OCI-LY7 (cell line): Measurements from ENCODE around the gene PPP2R5C. TPM values are rescaled to one million over a fixed set of nuclear protein-coding genes. Genes with fewer than 3 reads are reported as not detected.

Source experiments
- BruUV-seq: library from RNA; stranded (reverse); fragments of 400-500 nt; replicated peaks from 2 replicates; lab custom pipeline; 2021; lab: Mats Ljungman, UMichigan
- CTCF ChIA-PET: fragments of 300-600 bp; sonication (Branson Sonifier 250); formaldehyde crosslinking; loops from one replicate; lab custom pipeline; 2022; ENCODE audit warnings: antibody characterized with exemption; ENCODE audit not compliant: unreplicated experiment; lab: Charles Lee
- POLR2A ChIA-PET: fragments of 300-600 bp; sonication (Branson Sonifier 250); formaldehyde crosslinking; loops from one replicate; lab custom pipeline; 2022; ENCODE audit warnings: antibody characterized with exemption; lab: Charles Lee
- DNase-seq: peaks from one replicate; pipeline ENCODE4 v3.0.0-alpha.2; 2015; ENCODE audit warnings: low spot score
- H2AFZ ChIP-seq: fragments of 200-600 bp; sonication (generic), shearing (Covaris generic); 2 replicates; pipeline ENCODE4 v1.6.1; 2014; ENCODE audit warnings: mild to moderate bottlenecking, antibody characterized with exemption, low read length, moderate library complexity
- H3K27ac ChIP-seq: fragments of 200-600 bp; sonication (generic); 2 replicates; pipeline ENCODE4 v1.5.1; 2014; ENCODE audit warnings: mixed run types, low read depth, mild to moderate bottlenecking, moderate library complexity, low read length, inconsistent platforms; ENCODE audit not compliant: poor library complexity, severe bottlenecking
- H3K36me3 ChIP-seq: fragments of 200-600 bp; sonication (generic); 2 replicates; pipeline ENCODE4 v1.6.1; 2014; ENCODE audit warnings: mild to moderate bottlenecking, antibody characterized with exemption, low read length, moderate library complexity, mixed read lengths; ENCODE audit not compliant: insufficient read depth
- H3K4me1 ChIP-seq: fragments of 200-600 bp; sonication (generic); 2 replicates; pipeline ENCODE4 v1.5.1; 2014; ENCODE audit warnings: mild to moderate bottlenecking, low read length; ENCODE audit not compliant: insufficient read depth, poor library complexity, severe bottlenecking
- H3K4me2 ChIP-seq: fragments of 200-600 bp; sonication (generic); 2 replicates; pipeline ENCODE4 v1.6.1; 2014; ENCODE audit warnings: mild to moderate bottlenecking, low read length
- H3K4me3 ChIP-seq: fragments of 200-600 bp; sonication (generic); 2 replicates; pipeline ENCODE4 v1.5.1; 2014; ENCODE audit warnings: mild to moderate bottlenecking, low read depth, low read length; ENCODE audit not compliant: poor library complexity, severe bottlenecking
- H3K79me2 ChIP-seq: fragments of 200-600 bp; sonication (generic); 2 replicates; pipeline ENCODE4 v1.6.1; 2016; ENCODE audit warnings: low read depth, mild to moderate bottlenecking, low read length, moderate library complexity, mixed read lengths; ENCODE audit not compliant: insufficient read depth
- H3K9me2 ChIP-seq: fragments of 200-600 bp; sonication (generic); 2 replicates; pipeline ENCODE4 v1.6.1; 2016; ENCODE audit warnings: mild to moderate bottlenecking, low read length, mixed read lengths; ENCODE audit not compliant: insufficient read depth
- H3K9me3 ChIP-seq: fragments of 200-600 bp; sonication (generic); 2 replicates; pipeline ENCODE4 v1.6.1; 2014; ENCODE audit warnings: mild to moderate bottlenecking, mixed run types, low read length, mixed read lengths
- H4K20me1 ChIP-seq: fragments of 200-600 bp; sonication (generic); 2 replicates; pipeline ENCODE4 v1.6.1; 2014; ENCODE audit warnings: mild to moderate bottlenecking, antibody characterized with exemption, low read length, moderate library complexity, mixed read lengths; ENCODE audit not compliant: insufficient read depth
- EZH2phosphoT487 ChIP-seq: fragments of 200-600 bp; sonication (generic); IDR thresholded peaks from 2 replicates; pipeline ENCODE4 v1.6.1; 2018; ENCODE audit warnings: low read depth, borderline replicate concordance, mild to moderate bottlenecking, mixed run types, antibody characterized with exemption, low read length, moderate library complexity, mixed read lengths
- intact Hi-C: fragments of 100-400 bp; cut with micrococcal nuclease; formaldehyde crosslinking; loops from one replicate; pipeline ENCODE4 v1.10.0; 2022; ENCODE audit not compliant: unreplicated experiment
- total RNA-seq, 2 experiments: library from RNA; depleted of rRNA in 1 of 2; stranded (reverse); fragments of >200 nt in 1 of 2; shearing (Covaris generic) in 1 of 2; gene quantifications; 2 replicates each; pipeline ENCODE4 v1.2.3, GENCODE V29; 2014 to 2022
- TF ChIP-seq, protein P1 (sequence below): fragments of 200-600 bp; sonication (generic); conservative IDR thresholded peaks from 2 replicates; pipeline ENCODE4 v1.5.1; 2014; ENCODE audit warnings: mild to moderate bottlenecking, antibody characterized with exemption, low read length, moderate library complexity, mixed read lengths

PPP2R5C gene
- total RNA-seq, 2 experiments from 2014 or later, result 161 to 236 TPM

DNA sequence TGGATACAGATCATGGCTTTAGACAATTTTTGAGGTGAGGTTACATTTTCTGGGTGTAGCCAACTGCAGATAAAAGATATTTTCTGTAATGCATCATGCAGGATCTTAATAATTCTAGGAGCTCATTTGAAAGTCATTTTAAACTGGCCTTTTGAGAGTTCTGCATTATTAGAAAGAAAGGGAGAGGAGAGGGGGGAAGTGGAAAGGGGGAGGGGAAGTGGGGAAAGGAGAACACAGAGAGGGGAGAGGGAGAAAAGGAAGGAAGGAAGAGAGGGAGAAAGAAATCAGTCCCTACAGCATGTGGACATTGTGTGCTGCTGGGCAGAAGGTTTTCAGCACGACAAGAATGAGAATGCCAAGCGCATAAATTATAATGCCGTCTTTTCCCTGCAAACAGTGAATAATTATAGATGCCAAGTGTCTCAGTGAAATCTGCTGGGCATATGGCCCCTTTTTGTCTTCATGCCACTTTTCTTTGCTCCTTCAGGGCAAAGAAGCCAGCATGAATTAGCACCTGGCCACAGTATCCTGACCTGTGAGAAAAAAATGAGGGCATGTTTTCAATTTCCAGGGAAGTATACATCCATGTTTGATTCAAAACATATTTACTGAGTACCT lies 22.7 kb upstream of the PPP2R5C start:
- BruUV-seq, result no TSS peak
- H2AFZ ChIP-seq, result no peak overlapping the region
- CTCF ChIA-PET, result no interaction called here

DNA sequence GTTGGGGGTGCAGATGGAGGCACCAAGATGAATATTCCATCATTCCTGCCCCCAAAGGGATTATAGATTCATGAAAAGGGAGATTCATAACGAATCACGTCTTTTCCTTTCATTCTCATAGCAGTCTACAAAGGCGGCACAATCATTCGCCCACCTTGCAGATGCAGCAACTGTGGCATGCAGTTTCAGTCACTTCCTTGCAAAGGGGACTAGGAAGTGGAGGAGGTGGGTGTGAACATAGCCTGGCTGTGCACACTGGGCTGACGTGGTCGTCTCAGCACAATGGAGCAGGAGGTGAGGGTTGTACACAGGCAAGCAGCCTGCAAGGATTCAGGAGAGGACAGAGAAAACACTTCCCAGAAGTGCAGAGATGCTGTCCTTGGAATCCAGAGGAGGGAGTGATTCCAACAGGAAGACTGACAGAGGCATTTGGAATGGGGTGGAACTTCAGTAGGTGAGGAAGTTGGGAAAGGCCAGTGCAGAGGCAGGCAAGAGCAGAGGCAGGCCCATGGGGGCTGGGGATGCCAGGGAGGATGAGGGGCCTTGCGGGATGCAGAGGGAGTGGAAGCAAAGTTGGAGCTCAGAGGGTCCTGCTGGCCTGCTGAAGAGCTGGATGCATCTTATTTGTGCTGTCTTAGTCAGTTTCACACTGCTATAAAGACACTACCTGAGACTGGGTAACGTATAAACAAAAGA lies 21.9 kb upstream of the PPP2R5C start:
- 0 out of 2 replicates have a peak, but pooled peaks cover 9% of the 10 kb centered on the region for H3K9me3 ChIP-seq
- H3K4me1 ChIP-seq, result no peaks in the 10 kb centered on the region
- ChIA-PET POLR2A (no interaction called here), CTCF (no interaction called here)
- no peak overlapping the region for H2AFZ ChIP-seq
- DNase-seq, result no peak
- no peak overlapping the region for H3K4me3 ChIP-seq
- H3K79me2 ChIP-seq, result no peaks in the 10 kb centered on the region
- H4K20me1 ChIP-seq, result no peaks in the 10 kb centered on the region
- no peaks in the 10 kb centered on the region for H3K9me2 ChIP-seq
- H3K27ac ChIP-seq, result no peak overlapping the region
- BruUV-seq, result no TSS peak
- H3K4me2 ChIP-seq, result no peak overlapping the region
- intact Hi-C loops, result no loop called here
- TF ChIP-seq EZH2phosphoT487, result no peak
- H3K36me3 ChIP-seq, result no peaks in the 10 kb centered on the region

More for the DNA sequence above, 22.7 kb upstream of the PPP2R5C start:
- no peak for DNase-seq
- no peak overlapping the region for H3K27ac ChIP-seq
- intact Hi-C loops, result no loop called here
- no peaks in the 10 kb centered on the region for H4K20me1 ChIP-seq
- 0 out of 2 replicates have a peak, but pooled peaks cover 9% of the 10 kb centered on the region for H3K9me3 ChIP-seq
- H3K4me3 ChIP-seq, result no peak overlapping the region
- no peaks in the 10 kb centered on the region for H3K79me2 ChIP-seq
- no peaks in the 10 kb centered on the region for H3K4me1 ChIP-seq
- POLR2A ChIA-PET, result no interaction called here
- H3K9me2 ChIP-seq, result no peaks in the 10 kb centered on the region
- TF ChIP-seq, protein P1, sequence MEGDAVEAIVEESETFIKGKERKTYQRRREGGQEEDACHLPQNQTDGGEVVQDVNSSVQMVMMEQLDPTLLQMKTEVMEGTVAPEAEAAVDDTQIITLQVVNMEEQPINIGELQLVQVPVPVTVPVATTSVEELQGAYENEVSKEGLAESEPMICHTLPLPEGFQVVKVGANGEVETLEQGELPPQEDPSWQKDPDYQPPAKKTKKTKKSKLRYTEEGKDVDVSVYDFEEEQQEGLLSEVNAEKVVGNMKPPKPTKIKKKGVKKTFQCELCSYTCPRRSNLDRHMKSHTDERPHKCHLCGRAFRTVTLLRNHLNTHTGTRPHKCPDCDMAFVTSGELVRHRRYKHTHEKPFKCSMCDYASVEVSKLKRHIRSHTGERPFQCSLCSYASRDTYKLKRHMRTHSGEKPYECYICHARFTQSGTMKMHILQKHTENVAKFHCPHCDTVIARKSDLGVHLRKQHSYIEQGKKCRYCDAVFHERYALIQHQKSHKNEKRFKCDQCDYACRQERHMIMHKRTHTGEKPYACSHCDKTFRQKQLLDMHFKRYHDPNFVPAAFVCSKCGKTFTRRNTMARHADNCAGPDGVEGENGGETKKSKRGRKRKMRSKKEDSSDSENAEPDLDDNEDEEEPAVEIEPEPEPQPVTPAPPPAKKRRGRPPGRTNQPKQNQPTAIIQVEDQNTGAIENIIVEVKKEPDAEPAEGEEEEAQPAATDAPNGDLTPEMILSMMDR, result no peak
- TF ChIP-seq EZH2phosphoT487, result no peak
- H3K4me2 ChIP-seq, result no peak overlapping the region
- no peaks in the 10 kb centered on the region for H3K36me3 ChIP-seq

DNA sequence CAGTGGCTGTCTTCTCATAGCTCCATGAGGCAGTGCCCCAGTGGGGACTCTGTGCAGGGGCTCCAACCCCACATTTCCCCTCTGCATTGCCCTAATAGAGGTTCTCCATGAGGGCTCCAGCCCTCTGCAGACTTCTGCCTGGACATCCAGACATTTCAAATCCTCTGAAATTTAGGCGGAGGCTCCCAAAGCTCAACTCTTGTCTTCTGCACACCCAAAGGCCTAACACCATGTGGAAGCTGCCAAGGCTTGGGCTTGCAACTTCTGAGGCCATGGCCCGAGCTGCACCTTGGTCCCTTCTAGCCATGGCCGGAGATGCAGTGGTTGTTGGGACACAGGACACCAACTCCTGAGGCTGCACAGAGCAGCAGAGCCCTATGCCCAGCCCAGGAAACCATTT lies 20.5 kb upstream of the PPP2R5C start:
- POLR2A ChIA-PET, result no interaction called here

More for the DNA sequence above, 20.5 kb upstream of the PPP2R5C start:
- H3K79me2 ChIP-seq, result no peaks in the 10 kb centered on the region
- DNase-seq, result peak; percentile 29
- H3K27ac ChIP-seq, result no peak overlapping the region
- no peaks in the 10 kb centered on the region for H4K20me1 ChIP-seq
- intact Hi-C loops, result no loop called here
- no peaks in the 10 kb centered on the region for H3K36me3 ChIP-seq
- CTCF ChIA-PET, result interaction anchor here (0.9 kb wide), 1 partner anchor 19 kb away, joined by 3 read pairs; no protein-coding TSS in a partner anchor
- no peak overlapping the region for H3K4me2 ChIP-seq
- no peaks in the 10 kb centered on the region for H3K9me2 ChIP-seq
- no peak overlapping the region for H3K4me3 ChIP-seq
- no peaks in the 10 kb centered on the region for H3K4me1 ChIP-seq
- H3K9me3 ChIP-seq, result 0 out of 2 replicates have a peak, but pooled peaks cover 9% of the 10 kb centered on the region
- TF ChIP-seq EZH2phosphoT487, result no peak
- TF ChIP-seq, protein P1, result no peak
- no TSS peak for BruUV-seq
- no peak overlapping the region for H2AFZ ChIP-seq
